Measurements from ENCODE around the gene GDPGP1.

GDPGP1 gene

GRCh38 chr15:90230610-90231009, 3.4 kb upstream of the GDPGP1 start:
- TF ChIP-seq GABPA (IDR thresholded peaks at IDR 0.05; ENCODE audit: low read depth) (no peak), REST (IDR thresholded peaks at IDR 0.05; ENCODE audit: insufficient replicate concordance, low read depth) (no peak), CTCF (IDR thresholded peaks at IDR 0.05; ENCODE audit: insufficient read depth, low read length) (no peak), POLR2AphosphoS5 (IDR thresholded peaks at IDR 0.05; ENCODE audit: low read depth) (no peak; the same call in 1 of the 2 replicates), SPI1 (IDR thresholded peaks at IDR 0.05; ENCODE audit: borderline replicate concordance, low read depth) (no peak)
- Histone ChIP-seq H3K4me3 (replicated peaks; ENCODE audit: insufficient read depth, low read length) (no peak overlapping the region; the same call in 1 of the 2 replicates), H3K27ac (replicated peaks) (peak overlapping the region; percentile 39), H3K27me3 (ENCODE audit: insufficient read depth, poor library complexity, severe bottlenecking) (no peaks in the 10 kb centered on the region)
- DNase-seq (ENCODE audit: low read depth in 1 of 2, low spot score in 1 of 2): no peak

- Histone ChIP-seq H3K27me3 (ENCODE audit: insufficient read depth, poor library complexity, severe bottlenecking) (no peaks in the 10 kb centered on the region), H3K4me3 (replicated peaks; ENCODE audit: insufficient read depth, low read length) (no peak overlapping the region; the same call in 1 of the 2 replicates), H3K27ac (replicated peaks) (peak overlapping the region; percentile 51)
- peak; percentile 91 to 97 for DNase-seq (ENCODE audit: low read depth in 1 of 2, low spot score in 1 of 2)
- TF ChIP-seq SPI1 (IDR thresholded peaks at IDR 0.05; ENCODE audit: borderline replicate concordance, low read depth) (peak; percentile 57; the same call in 1 of the 2 replicates), POLR2AphosphoS5 (IDR thresholded peaks at IDR 0.05; ENCODE audit: low read depth) (peak; percentile 69), CTCF (IDR thresholded peaks at IDR 0.05; ENCODE audit: insufficient read depth, low read length) (no peak)
Measured at GRCh38 chr15:90231028-90232017, 2.7 kb upstream of the GDPGP1 start.

- Histone ChIP-seq H3K4me3 (replicated peaks; ENCODE audit: insufficient read depth, low read length) (peak overlapping the region; percentile 76), H3K27ac (replicated peaks) (no peak overlapping the region; the same call in 1 of the 2 replicates), H3K27me3 (ENCODE audit: insufficient read depth, poor library complexity, severe bottlenecking) (no peaks in the 10 kb centered on the region)
- no peak for TF ChIP-seq SPI1 (IDR thresholded peaks at IDR 0.05; ENCODE audit: borderline replicate concordance, low read depth)
- no peak for TF ChIP-seq POLR2AphosphoS5 (IDR thresholded peaks at IDR 0.05; ENCODE audit: low read depth)
- TF ChIP-seq REST (IDR thresholded peaks at IDR 0.05; ENCODE audit: insufficient replicate concordance, low read depth): no peak
- no peak for TF ChIP-seq GABPA (IDR thresholded peaks at IDR 0.05; ENCODE audit: low read depth)
- no peak for TF ChIP-seq CTCF (IDR thresholded peaks at IDR 0.05; ENCODE audit: insufficient read depth, low read length)
- no peak for DNase-seq (ENCODE audit: low read depth in 1 of 2, low spot score in 1 of 2)
Measured at GRCh38 chr15:90232196-90232595, 1.8 kb upstream of the GDPGP1 start.

Measured in HL-60 (cell line).